Fibroblast of mammary gland (primary cell): ENCODE data around the gene C1R.
"Not testable (repeated sequence)": the region's sequence is repeated elsewhere in the genome, so short reads cannot be mapped to it uniquely, and the experiment has no call there.

Experiments used
- DNase-seq: peaks from one replicate; pipeline ENCODE4 v3.0.0-alpha.2; 2010; ENCODE audit warnings: low read depth
- H3K4me3 ChIP-seq: 2 replicates; pipeline ENCODE4 v1.5.1; 2011; ENCODE audit warnings: low read depth, mild to moderate bottlenecking, low read length, moderate library complexity; ENCODE audit not compliant: control insufficient read depth
- CTCF ChIP-seq: conservative IDR thresholded peaks from 2 replicates; pipeline ENCODE4 v1.5.1; 2011; ENCODE audit warnings: low read depth, low read length, inconsistent platforms; ENCODE audit not compliant: control insufficient read depth, insufficient read depth

The C1R gene

GRCh38 chr12:7058850-7059395 is 33.3 kb downstream of the C1R start:
- no peak for TF ChIP-seq CTCF
- no peak overlapping the region for H3K4me3 ChIP-seq
- DNase-seq = no peak

GRCh38 chr12:7058163-7058845 is 33.9 kb downstream of the C1R start:
- no peak overlapping the region for H3K4me3 ChIP-seq
- no peak for TF ChIP-seq CTCF
- no peak for DNase-seq

- not testable (repeated sequence) for DNase-seq, H3K4me3 ChIP-seq
Observed at GRCh38 chr12:7055736-7056135, 36.5 kb downstream of the C1R start.

- no peak for DNase-seq
- TF ChIP-seq CTCF = no peak
- H3K4me3 ChIP-seq = no peak overlapping the region
Observed at GRCh38 chr12:7054925-7055324, 37.3 kb downstream of the C1R start.

GRCh38 chr12:7049973-7050372 is 42.3 kb downstream of the C1R start:
- H3K4me3 ChIP-seq, DNase-seq: not testable (repeated sequence)

GRCh38 chr12:7049445-7049951 is 42.7 kb downstream of the C1R start:
- not testable (repeated sequence) for H3K4me3 ChIP-seq, DNase-seq

GRCh38 chr12:7047306-7047705 is 44.9 kb downstream of the C1R start:
- no peak overlapping the region for H3K4me3 ChIP-seq
- TF ChIP-seq CTCF = no peak
- no peak for DNase-seq

- no peak overlapping the region for H3K4me3 ChIP-seq
- DNase-seq = no peak
- no peak for TF ChIP-seq CTCF
Observed at GRCh38 chr12:7046383-7047105, 45.7 kb downstream of the C1R start.
